K562 treated with DMSO at 1 percent for 48 hours (cell line): ENCODE measurements around the gene PICK1. TPM values are rescaled to one million over a fixed set of nuclear protein-coding genes. Genes with fewer than 3 reads are reported as not detected.

Experiments used
- total RNA-seq: library from RNA; unstranded; fragments of 300-600 nt; gene quantifications from 2 replicates; pipeline ENCODE4 v1.2.3, GENCODE V29; 2022; ENCODE audit warnings: low replicate concordance; ENCODE audit errors: extremely low read depth

Gene PICK1
- not detected in 2 replicates for total RNA-seq

GRCh38 chr22:38056969-38057891 lies at the start of gene PICK1:
PICK1 (plus strand) TSS chr22:38057404; CDS start chr22:38057810, 406 bp downstream.

DNA sequence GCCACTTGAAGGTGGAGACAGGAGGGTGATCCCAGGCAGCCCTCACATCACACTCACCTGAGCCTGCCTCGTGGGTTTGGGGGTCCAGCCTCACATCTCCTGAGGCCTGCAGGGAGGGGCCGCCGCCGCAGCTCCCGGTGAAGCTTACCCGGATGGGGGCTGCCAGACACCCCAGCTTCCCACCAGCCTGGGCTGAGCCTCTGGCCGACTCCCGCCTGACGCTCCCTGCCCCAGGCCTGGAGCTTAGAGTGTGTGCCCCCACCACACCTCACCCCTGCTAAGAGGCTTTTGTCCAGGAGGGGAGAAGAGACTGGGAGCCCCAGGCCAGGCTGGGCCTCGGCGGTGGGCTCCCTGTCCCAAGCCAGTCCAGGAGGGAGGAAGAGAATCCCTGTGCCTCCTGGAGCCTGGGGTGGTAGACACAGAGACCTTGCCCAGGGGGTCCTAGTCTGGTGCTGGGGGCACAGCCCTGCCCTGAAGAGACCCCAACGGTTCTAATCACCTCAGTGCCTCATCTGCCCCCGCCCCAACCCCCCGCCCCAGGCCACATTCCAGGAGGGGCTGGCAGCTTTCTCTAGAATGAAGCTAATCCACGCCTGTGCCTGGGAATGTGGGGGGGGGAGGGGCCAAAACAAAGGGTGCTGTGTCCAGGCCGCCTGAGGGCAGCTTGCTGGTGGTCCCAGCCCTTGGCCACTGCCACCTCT lies 26.9 kb downstream of the PICK1 start, which contains the start of gene SLC16A8:
Gene SLC16A8 (minus strand): TSS at position 254 of the 701 bp plus-strand sequence. CDS start 1,311 bp downstream, outside the sequence.

DNA sequence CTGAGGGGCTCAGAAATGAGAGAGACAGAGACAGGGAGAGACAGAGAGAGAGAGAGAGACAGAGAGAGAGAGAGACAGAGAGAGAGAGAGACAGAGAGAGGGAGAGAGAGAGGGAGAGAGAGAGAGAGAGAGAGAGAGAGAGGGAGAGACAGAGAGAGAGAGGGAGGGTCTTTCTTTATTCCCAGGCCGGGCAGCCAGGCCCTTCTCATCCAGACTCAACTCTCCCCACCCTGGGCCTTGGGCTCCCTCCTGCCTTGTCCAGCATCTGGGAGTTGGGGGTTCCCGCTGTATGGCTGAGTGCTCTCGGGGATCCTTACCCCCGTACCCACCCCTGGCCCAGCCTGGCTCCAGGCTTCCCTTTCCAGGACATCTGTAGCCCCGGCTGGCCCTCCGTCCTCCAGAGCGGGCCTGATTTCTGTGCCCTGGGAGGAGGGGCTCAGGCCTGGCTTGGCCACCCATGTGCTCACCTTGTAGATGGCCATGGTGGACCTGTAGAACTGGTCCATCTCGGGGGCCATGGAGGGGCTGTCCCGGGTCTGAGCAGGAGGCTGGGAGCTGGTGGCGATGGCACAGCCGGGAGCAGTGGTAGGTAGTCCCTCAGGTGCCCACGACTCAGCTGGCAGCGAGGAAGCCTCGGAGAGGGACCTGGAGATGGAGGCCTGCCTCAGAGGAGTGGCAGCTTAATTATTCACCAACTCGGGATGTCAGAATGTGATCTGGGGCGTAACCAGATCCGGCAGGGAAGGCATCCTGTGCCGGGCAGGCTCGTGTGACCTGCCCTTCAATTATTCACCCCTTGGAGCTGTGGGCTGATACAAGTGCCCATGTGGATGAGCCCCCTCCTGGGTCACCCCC lies 53.0 kb downstream of the PICK1 start, which contains the start of gene BAIAP2L2:
Gene BAIAP2L2 (minus strand): TSS at position 677 of the 855 bp plus-strand sequence. CDS start 159 bp downstream, at position 518.

Other genes starting within 250 kb of the PICK1 start
- not detected in 2 replicates for gene GCAT, start 249.5 kb upstream of the PICK1 start, total RNA-seq
- not detected in 2 replicates for gene GALR3, start 234.0 kb upstream of the PICK1 start, total RNA-seq
- not detected in 2 replicates for gene ANKRD54, start 213.1 kb upstream of the PICK1 start, total RNA-seq
- 851 TPM in 1 of 2 replicates, not detected in the other for gene EIF3L, start 208.0 kb upstream of the PICK1 start, total RNA-seq
- not detected in 2 replicates for gene MICALL1, start 151.1 kb upstream of the PICK1 start, total RNA-seq
- not detected in 2 replicates for gene C22orf23, start 103.8 kb upstream of the PICK1 start, total RNA-seq
- not detected in 2 replicates for gene POLR2F, start 103.7 kb upstream of the PICK1 start, total RNA-seq
- gene SOX10, start 72.8 kb upstream of the PICK1 start, total RNA-seq = not detected in 2 replicates
- gene SLC16A8, start 26.8 kb downstream of the PICK1 start, total RNA-seq = not detected in 2 replicates
- gene BAIAP2L2, start 53.3 kb downstream of the PICK1 start, total RNA-seq = not detected in 2 replicates
- gene PLA2G6, start 124.4 kb downstream of the PICK1 start, total RNA-seq = not detected in 2 replicates
- gene MAFF, start 144.6 kb downstream of the PICK1 start, total RNA-seq = not detected in 2 replicates
- gene TMEM184B, start 215.6 kb downstream of the PICK1 start, total RNA-seq = not detected in 2 replicates